GM23338 (cell line): ENCODE results near the gene WDR77. TPM values are rescaled to one million over a fixed set of nuclear protein-coding genes. Genes with fewer than 3 reads are reported as not detected.

ENCODE experiments used
- ATAC-seq: fragments of 200-7000 bp; cut with Tn5 transposase; 3 replicates; pipeline ENCODE4 v1.9.1; 2020
- DNase-seq: peaks from one replicate; pipeline ENCODE4 v3.0.0-alpha.2; 2015; ENCODE audit warnings: low spot score
- H2AFZ ChIP-seq: fragments of 200-600 bp; sonication (generic); 2 replicates; pipeline ENCODE4 v1.8.0; 2016; ENCODE audit warnings: antibody characterized with exemption, mild to moderate bottlenecking, moderate library complexity
- H3F3A ChIP-seq: fragments of 200-600 bp; sonication (generic); replicated peaks from 2 replicates; pipeline ENCODE4 v1.8.0; 2017; ENCODE audit warnings: antibody characterized with exemption, mixed run types, low read depth
- H3K27ac ChIP-seq: fragments of 200-600 bp; sonication (generic); 2 replicates; pipeline ENCODE4 v1.6.1; 2016; ENCODE audit warnings: low read depth
- H3K27me3 ChIP-seq: fragments of 200-600 bp; sonication (generic); 2 replicates; pipeline ENCODE4 v1.8.0; 2016; ENCODE audit warnings: mild to moderate bottlenecking, mixed run types, moderate library complexity; ENCODE audit not compliant: insufficient read depth
- H3K36me3 ChIP-seq: fragments of 200-600 bp; sonication (generic); 2 replicates; pipeline ENCODE4 v1.8.0; 2016; ENCODE audit warnings: mild to moderate bottlenecking; ENCODE audit not compliant: insufficient read depth
- H3K4me1 ChIP-seq: fragments of 200-600 bp; sonication (generic); 2 replicates; pipeline ENCODE4 v1.8.0; 2016; ENCODE audit warnings: mild to moderate bottlenecking, moderate library complexity; ENCODE audit not compliant: insufficient read depth
- H3K4me2 ChIP-seq: fragments of 200-600 bp; sonication (generic); 2 replicates; pipeline ENCODE4 v1.7.1; 2017; ENCODE audit warnings: mixed run types
- H3K4me3 ChIP-seq: fragments of 200-600 bp; sonication (generic); 2 replicates; pipeline ENCODE4 v1.6.1; 2016; ENCODE audit warnings: mixed run types
- H3K79me2 ChIP-seq: fragments of 200-600 bp; sonication (generic); replicated peaks from 2 replicates; pipeline ENCODE4 v1.8.0; 2017; ENCODE audit warnings: mild to moderate bottlenecking; ENCODE audit not compliant: insufficient read depth
- H3K9me2 ChIP-seq: fragments of 200-600 bp; sonication (generic); 2 replicates; pipeline ENCODE4 v1.8.0; 2017; ENCODE audit not compliant: insufficient read depth
- H4K20me1 ChIP-seq: fragments of 200-600 bp; sonication (generic); replicated peaks from 2 replicates; pipeline ENCODE4 v1.8.0; 2017; ENCODE audit warnings: mild to moderate bottlenecking; ENCODE audit not compliant: insufficient read depth
- H3K27ac Mint-ChIP-seq: 2 replicates; pipeline ENCODE4 v1.8.0; 2020; ENCODE audit warnings: inconsistent platforms, mild to moderate bottlenecking, moderate library complexity, mixed read lengths
- H3K27me3 Mint-ChIP-seq: 3 replicates; pipeline ENCODE4 v1.8.0; 2022; ENCODE audit warnings: low read depth, mild to moderate bottlenecking, moderate library complexity, mixed read lengths, inconsistent platforms; ENCODE audit not compliant: insufficient read depth, poor library complexity
- H3K36me3 Mint-ChIP-seq: 3 replicates; pipeline ENCODE4 v1.8.0; 2021; ENCODE audit warnings: low read depth, mild to moderate bottlenecking, inconsistent platforms, moderate library complexity, mixed read lengths
- H3K4me1 Mint-ChIP-seq: 3 replicates; pipeline ENCODE4 v1.8.0; 2020; ENCODE audit warnings: mild to moderate bottlenecking, inconsistent platforms, mixed read lengths
- H3K4me3 Mint-ChIP-seq: 3 replicates; pipeline ENCODE4 v1.8.0; 2021; ENCODE audit warnings: moderate library complexity, mild to moderate bottlenecking, inconsistent platforms, mixed read lengths
- H3K9me3 Mint-ChIP-seq: 3 replicates; pipeline ENCODE4 v1.8.0; 2020; ENCODE audit warnings: moderate library complexity, mild to moderate bottlenecking, inconsistent platforms, mixed read lengths
- CREB1 ChIP-seq: fragments of 250-450 bp; sonication (Bioruptor Pico); IDR thresholded peaks from 2 replicates; pipeline ENCODE4 v1.5.0; 2020; ENCODE audit warnings: low read depth, mild to moderate bottlenecking, moderate library complexity
- CTCF ChIP-seq, 2 experiments: fragments of 200-600 bp in 1 of 2; sonication (generic) in 1 of 2; conservative IDR thresholded peaks; 2 replicates each; pipeline versions ENCODE4 v1.5.1 to v1.6.1; 2016 to 2017; ENCODE audit warnings: antibody characterized with exemption in 2 of 2, low read depth in 2 of 2, mild to moderate bottlenecking in 2 of 2, moderate library complexity in 1 of 2
- ETS1 ChIP-seq: IDR thresholded peaks from 2 replicates; pipeline ENCODE4 v1.6.1; 2016; ENCODE audit warnings: antibody characterized with exemption
- EZH2 ChIP-seq: fragments of 200-600 bp; sonication (generic); IDR thresholded peaks from one replicate; pipeline ENCODE4 v1.8.0; 2017; ENCODE audit warnings: antibody characterized with exemption, mild to moderate bottlenecking, low read depth; ENCODE audit not compliant: unreplicated experiment
- EZH2phosphoT487 ChIP-seq: fragments of 200-600 bp; sonication (generic); IDR thresholded peaks from one replicate; pipeline ENCODE4 v1.8.1; 2018; ENCODE audit warnings: antibody characterized with exemption; ENCODE audit not compliant: unreplicated experiment
- JUNB ChIP-seq: IDR thresholded peaks from one replicate; pipeline ENCODE4 v1.6.1; 2016; ENCODE audit warnings: antibody characterized with exemption; ENCODE audit not compliant: unreplicated experiment
- NANOG ChIP-seq: IDR thresholded peaks from 2 replicates; pipeline ENCODE4 v1.6.1; 2016; ENCODE audit warnings: antibody characterized with exemption, borderline replicate concordance
- POLR2AphosphoS5 ChIP-seq: IDR thresholded peaks from 2 replicates; pipeline ENCODE4 v1.6.1; 2016; ENCODE audit warnings: antibody characterized with exemption, low read depth
- REST ChIP-seq: IDR thresholded peaks from one replicate; pipeline ENCODE4 v1.6.1; 2018; ENCODE audit warnings: antibody characterized with exemption; ENCODE audit not compliant: unreplicated experiment
- STAT1 ChIP-seq: IDR thresholded peaks from one replicate; pipeline ENCODE4 v1.6.1; 2016; ENCODE audit warnings: antibody characterized with exemption; ENCODE audit not compliant: unreplicated experiment
- ZNF114 ChIP-seq: fragments of 250-450 bp; sonication (Bioruptor Pico); IDR thresholded peaks from 2 replicates; pipeline ENCODE4 v1.5.0; 2020; ENCODE audit warnings: mild to moderate bottlenecking, moderate library complexity
- ZNF331 ChIP-seq: fragments of 250-450 bp; sonication (Bioruptor Pico); IDR thresholded peaks from 2 replicates; pipeline ENCODE4 v1.5.0; 2020; ENCODE audit warnings: low read depth, mild to moderate bottlenecking, moderate library complexity
- ZNF462 ChIP-seq: fragments of 250-450 bp; sonication (Bioruptor Pico); IDR thresholded peaks from 2 replicates; pipeline ENCODE4 v1.5.0; 2020; ENCODE audit warnings: mild to moderate bottlenecking, moderate library complexity
- polyA plus RNA-seq: library from polyadenylated mRNA; unstranded; fragments of >200 nt; fragmentation: Nextera tagmentation; extraction: Ambion mirVana; gene quantifications from 2 replicates; pipeline ENCODE4 v1.2.1, GENCODE V29; 2016
- total RNA-seq: library from RNA; depleted of rRNA; stranded (reverse); fragments of >200 nt; shearing (Covaris generic); gene quantifications from 2 replicates; pipeline ENCODE4 v1.2.3, GENCODE V29; 2014

Gene WDR77
- total and polyA plus RNA-seq, 2 experiments from 2014 or later = 85.9 to 111 TPM

GRCh38 chr1:111406321-111406768 lies 42.7 kb downstream of the WDR77 start:
- Histone ChIP-seq H3K27ac (no peak overlapping the region), H3K79me2 (no peaks in the 10 kb centered on the region), H3K4me1 (no peaks in the 10 kb centered on the region), H3K27me3 (no peaks in the 10 kb centered on the region), H3K4me3 (no peak overlapping the region), H4K20me1 (no peaks in the 10 kb centered on the region), H3K9me2 (no peaks in the 10 kb centered on the region), H3F3A (no peaks in the 10 kb centered on the region), H3K36me3 (no peaks in the 10 kb centered on the region), H2AFZ (0 out of 2 replicates have a peak overlapping the region, but pooled peaks have one; percentile 19), H3K4me2 (no peak overlapping the region)
- peak; percentile 72 for ATAC-seq
- Mint-ChIP-seq H3K4me3 (no peak overlapping the region), H3K27me3 (peaks cover 1% of the 10 kb centered on the region), H3K27ac (no peak overlapping the region), H3K4me1 (peaks cover 5% of the 10 kb centered on the region; the same call in 2 of the 3 replicates), H3K36me3 (no peaks in the 10 kb centered on the region), H3K9me3 (no peaks in the 10 kb centered on the region)
- no peak for TF ChIP-seq NANOG
- no peak for TF ChIP-seq ZNF331
- TF ChIP-seq STAT1 = no peak
- no peak for TF ChIP-seq CTCF (conservative IDR thresholded peaks at IDR 0.05; ENCODE audit: low read depth in 2 of 2)
- no peak for TF ChIP-seq REST
- TF ChIP-seq ZNF462 (CRISPR knock-in tag) = no peak
- no peak for TF ChIP-seq JUNB
- no peak for TF ChIP-seq EZH2phosphoT487
- no peak for TF ChIP-seq POLR2AphosphoS5
- no peak for TF ChIP-seq CREB1 (CRISPR knock-in tag)
- TF ChIP-seq EZH2 = no peak
- TF ChIP-seq ZNF114 = no peak
- no peak for TF ChIP-seq ETS1
- DNase-seq = peak; percentile 17
